K562 (cell line): Measurements from ENCODE around the gene MAP3K7CL. TPM values are rescaled to one million over a fixed set of nuclear protein-coding genes. Genes with fewer than 3 reads are reported as not detected.

Source experiments
- ATAC-seq: fragments of 200-7000 bp; cut with Tn5 transposase; 3 replicates; pipeline ENCODE4 v1.9.1; 2020; ENCODE audit warnings: moderate library complexity
- BruUV-seq: library from RNA; stranded (reverse); fragments of 400-500 nt; replicated peaks from 2 replicates; lab custom pipeline; 2021; lab: Mats Ljungman, UMichigan
- CTCF ChIA-PET: fragments of 300-600 bp; formaldehyde crosslinking; extraction: SDS; loops from one replicate; lab custom pipeline; 2021; ENCODE audit warnings: low intra/inter-chr PET ratio; lab: Yijun Ruan, JAX
- POLR2A ChIA-PET: fragments of 300-600, 350-650 bp; sonication (Branson Sonifier 250); formaldehyde crosslinking; extraction: SDS; loops from one replicate; lab custom pipeline; 2021; ENCODE audit warnings: antibody characterized with exemption, inconsistent platforms; lab: Yijun Ruan, JAX
- DNase-seq, 4 experiments: peaks; one replicate each; pipeline versions ENCODE4 v3.0.0 to v3.0.0-alpha.2; 2011 to 2018; ENCODE audit warnings: low spot score in 3 of 4, mixed read lengths in 3 of 4; ENCODE audit errors: extremely low read depth in 1 of 4
- FAIRE-seq: peaks from 2 replicates; lab custom pipeline; 2011; peaks lifted over from hg19 to GRCh38; lab: Jason Lieb, UNC
- H2AFZ ChIP-seq: 2 replicates; pipeline ENCODE4 v1.6.0; 2011; ENCODE audit warnings: low read depth, low read length, control low read depth, inconsistent platforms
- H3K27ac ChIP-seq: fragments of 200-600 bp; 3 replicates; pipeline ENCODE4 v1.8.0; 2011; ENCODE audit warnings: low read depth, mild to moderate bottlenecking, control low read depth, inconsistent platforms, low read length, moderate library complexity, mixed read lengths; ENCODE audit errors: extremely low read depth
- H3K27me3 ChIP-seq, 2 experiments: fragments of 300-600 bp in 1 of 2; 2 replicates in 1 of 2; 3 replicates in 1 of 2; pipeline versions ENCODE4 v1.6.0 to v1.8.0; 2011; ENCODE audit warnings: inconsistent platforms in 2 of 2, low read length in 2 of 2, mild to moderate bottlenecking in 1 of 2, mixed read lengths in 1 of 2, moderate library complexity in 1 of 2; ENCODE audit not compliant: control insufficient read depth in 2 of 2, insufficient read depth in 2 of 2
- H3K36me3 ChIP-seq: fragments of 300-600 bp; 3 replicates; pipeline ENCODE4 v1.8.0; 2011; ENCODE audit warnings: mild to moderate bottlenecking, low read length, inconsistent platforms; ENCODE audit not compliant: control insufficient read depth, insufficient read depth
- H3K4me1 ChIP-seq, 2 experiments: fragments of 200-600 bp in 1 of 2; replicated peaks in 1 of 2; 2 replicates in 1 of 2; 3 replicates in 1 of 2; pipeline versions ENCODE4 v1.5.1 to v1.8.0; 2011; ENCODE audit warnings: inconsistent platforms in 2 of 2, low read length in 2 of 2, mild to moderate bottlenecking in 1 of 2, mixed read lengths in 1 of 2, moderate library complexity in 1 of 2; ENCODE audit not compliant: control insufficient read depth in 2 of 2, insufficient read depth in 2 of 2
- H3K4me2 ChIP-seq: 2 replicates; pipeline ENCODE4 v1.6.1; 2011; ENCODE audit warnings: low read length, control low read depth, inconsistent platforms, mixed read lengths; ENCODE audit not compliant: insufficient read depth
- H3K4me3 ChIP-seq: fragments of 200-600 bp; sonication (generic), shearing (Covaris generic); 2 replicates; pipeline ENCODE4 v1.5.1; 2016; ENCODE audit warnings: control low read depth, inconsistent platforms
- H3K79me2 ChIP-seq: fragments of 200-600 bp; 3 replicates; pipeline ENCODE4 v1.8.0; 2011; ENCODE audit warnings: low read length, inconsistent platforms; ENCODE audit not compliant: control insufficient read depth, insufficient read depth
- H3K9ac ChIP-seq, 2 experiments: 2 replicates each; pipeline versions ENCODE4 v1.6.0 to v1.6.1; 2011; ENCODE audit warnings: low read depth in 2 of 2, low read length in 2 of 2, control low read depth in 1 of 2, inconsistent platforms in 1 of 2, mild to moderate bottlenecking in 1 of 2, mixed read lengths in 1 of 2; ENCODE audit not compliant: insufficient read depth in 1 of 2
- H3K9me1 ChIP-seq: one replicate; pipeline ENCODE4 v1.6.0; 2011; ENCODE audit warnings: inconsistent platforms, mild to moderate bottlenecking, low read length, moderate library complexity; ENCODE audit not compliant: control insufficient read depth, insufficient read depth
- H3K9me3 ChIP-seq: replicated peaks from 2 replicates; pipeline ENCODE4 v1.5.1; 2011; ENCODE audit warnings: low read depth, low read length, inconsistent platforms; ENCODE audit not compliant: control insufficient read depth, insufficient read depth
- H4K20me1 ChIP-seq: replicated peaks from 2 replicates; pipeline ENCODE4 v1.6.1; 2011; ENCODE audit warnings: low read length, inconsistent platforms, mixed read lengths; ENCODE audit not compliant: control insufficient read depth, insufficient read depth
- BCL6 ChIP-seq: fragments of 250-450 bp; sonication (Bioruptor Pico); IDR thresholded peaks from 2 replicates; pipeline ENCODE4 v1.4.0; 2020
- L3MBTL2 ChIP-seq: fragments of 450-650 bp; IDR thresholded peaks from 2 replicates; pipeline ENCODE4 v1.6.1; 2016; ENCODE audit warnings: mild to moderate bottlenecking, moderate library complexity
- SIRT6 ChIP-seq: IDR thresholded peaks from one replicate; pipeline ENCODE4 v1.6.1; 2012; ENCODE audit warnings: low read depth, mild to moderate bottlenecking, control low read depth, inconsistent platforms, low read length, moderate library complexity
- ZNF589 ChIP-seq: fragments of 200-800 bp; sonication (Bioruptor generic); IDR thresholded peaks from 2 replicates; pipeline ENCODE4 v1.6.1; 2016; ENCODE audit warnings: low read depth, missing genetic modification characterization, missing compliant biosample characterization
- WGBS: fragments of 100-300 bp; shearing (Covaris generic); methylation state at CpG from one replicate; pipeline ENCODE4 v1.1.6; 2016; ENCODE audit warnings: low coverage, mixed read lengths; ENCODE audit not compliant: insufficient coverage; ENCODE audit errors: missing lambda C conversion rate; 5-methylcytosine and 5-hydroxymethylcytosine counted together
- in situ Hi-C: fragments of 300-500 bp; cut with MboI; formaldehyde crosslinking; loops from 4 replicates; pipeline ENCODE4 v1.15.0; 2018; ENCODE audit warnings: inconsistent platforms, mixed read lengths
- intact Hi-C: fragments of 100-400 bp; cut with micrococcal nuclease; formaldehyde crosslinking; loops from 2 replicates; pipeline ENCODE4 v1.14.2; 2022
- polyA plus RNA-seq, 8 experiments: library from polyadenylated mRNA; depleted of rRNA in 4 of 8; stranded (reverse) in 5 of 8; unstranded in 3 of 8; fragments of >200 nt; fragmentation: Nextera tagmentation in 2 of 8; fragmentation: Illumina TruSeq in 1 of 8; extraction: Ambion mirVana in 2 of 8; extraction: Trizol in 1 of 8; gene quantifications; 2 replicates each; pipeline versions ENCODE4 v1.2.1 to v1.2.3, GENCODE V29; 2011 to 2014; ENCODE audit warnings: inconsistent platforms in 1 of 8, missing spikeins in 1 of 8
- total RNA-seq, 7 experiments: library from RNA; depleted of rRNA in 6 of 7; stranded (reverse); fragments of >200 nt in 6 of 7; fragmentation: Illumina TruSeq in 2 of 7; extraction: Trizol in 2 of 7; gene quantifications; 2 replicates each; pipeline versions ENCODE4 v1.2.1 to v1.2.3, GENCODE V29; 2011 to 2021; ENCODE audit warnings: low replicate concordance in 1 of 7
- TF ChIP-seq, protein P1 (sequence below): fragments of 450-650 bp; formaldehyde crosslinking; IDR thresholded peaks from 2 replicates; pipeline ENCODE4 v1.4.0; 2020; ENCODE audit warnings: mild to moderate bottlenecking, mixed read lengths

The MAP3K7CL gene
- total and polyA plus RNA-seq, 9 of the 15 experiments (the other 6 are each of a cell fraction or from before 2014, with no cell fraction given), result 0.13 to 0.15 (median 0.14) TPM; not detected in 6

DNA sequence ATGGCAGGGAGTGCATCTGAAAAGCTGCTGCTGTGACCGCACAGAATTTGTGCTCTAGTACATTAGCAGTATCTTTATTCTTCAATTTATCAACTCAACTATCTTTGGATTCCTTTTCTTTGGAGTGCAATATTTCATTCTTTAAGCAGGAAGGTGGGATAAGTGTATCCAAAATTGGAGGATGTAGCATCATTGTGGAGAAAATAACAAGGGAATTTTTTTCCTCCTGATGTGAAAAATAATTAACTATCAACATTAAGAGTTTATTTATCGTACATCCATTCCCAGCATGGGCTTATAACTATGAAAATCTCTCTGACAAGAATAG is 25.5 kb downstream of the MAP3K7CL start:
- H3K27ac ChIP-seq, result no peak overlapping the region
- CTCF ChIA-PET, result no interaction called here
- no peaks in the 10 kb centered on the region for H4K20me1 ChIP-seq
- H3K4me2 ChIP-seq, result peak overlapping the region; percentile 13; the same call in 1 of the 2 replicates
- no peaks in the 10 kb centered on the region for H3K79me2 ChIP-seq
- in situ Hi-C loops, result no loop called here
- no TSS peak for BruUV-seq
- TF ChIP-seq, protein P1, sequence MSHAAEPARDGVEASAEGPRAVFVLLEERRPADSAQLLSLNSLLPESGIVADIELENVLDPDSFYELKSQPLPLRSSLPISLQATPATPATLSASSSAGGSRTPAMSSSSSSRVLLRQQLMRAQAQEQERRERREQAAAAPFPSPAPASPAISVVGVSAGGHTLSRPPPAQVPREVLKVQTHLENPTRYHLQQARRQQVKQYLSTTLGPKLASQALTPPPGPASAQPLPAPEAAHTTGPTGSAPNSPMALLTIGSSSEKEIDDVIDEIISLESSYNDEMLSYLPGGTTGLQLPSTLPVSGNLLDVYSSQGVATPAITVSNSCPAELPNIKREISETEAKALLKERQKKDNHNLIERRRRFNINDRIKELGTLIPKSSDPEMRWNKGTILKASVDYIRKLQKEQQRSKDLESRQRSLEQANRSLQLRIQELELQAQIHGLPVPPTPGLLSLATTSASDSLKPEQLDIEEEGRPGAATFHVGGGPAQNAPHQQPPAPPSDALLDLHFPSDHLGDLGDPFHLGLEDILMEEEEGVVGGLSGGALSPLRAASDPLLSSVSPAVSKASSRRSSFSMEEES, result no peak
- TF ChIP-seq ZNF589 (CRISPR knock-in tag) (0 out of 2 replicates have a peak, but pooled peaks have one; percentile 2), L3MBTL2 (peak; percentile 62; the same call in 1 of the 2 replicates), SIRT6 (no peak), BCL6 (CRISPR knock-in tag) (no peak)
- TF ChIP-seq, all 486 proteins: peak for 2
- DNase-seq (no peak), ATAC-seq (no peak), FAIRE-seq (no peak)
- POLR2A ChIA-PET, result interaction anchor here (1.2 to 2.2 kb wide), 3 partner anchors 11 to 29 kb away, joined by 4 to 6 read pairs (median 5); no protein-coding TSS in a partner anchor
- Histone ChIP-seq H3K36me3 (no peaks in the 10 kb centered on the region), H3K9ac (no peak overlapping the region), H3K9me1 (no peaks in the 10 kb centered on the region), H2AFZ (no peak overlapping the region), H3K27me3 (peaks cover 12 to 13% of the 10 kb centered on the region in 2 experiments; a peak in 3 of 5 replicates), H3K4me3 (no peak overlapping the region), H3K9me3 (no peaks in the 10 kb centered on the region), H3K4me1 (no peaks in the 10 kb centered on the region; a peak in 1 of 5 replicates)
- 3% methylated on average over 2 of the region's 2 CpGs for WGBS
- intact Hi-C loops, result no loop called here
